ENCODE data around the gene IRAK3. TPM values are rescaled to one million over a fixed set of nuclear protein-coding genes. Genes with fewer than 3 reads are reported as not detected.

IRAK3 gene
- total RNA-seq, 1 donor from 2014 or later: 0.02 TPM

GRCh38 chr12:66275040-66275439 lies 86.0 kb downstream of the IRAK3 start:
- no peaks in the 10 kb centered on the region for H3K4me1 Mint-ChIP-seq (ENCODE audit: low read depth)
- no peaks in the 10 kb centered on the region for H3K9me3 Mint-ChIP-seq (ENCODE audit: low read depth)
- DNase-seq (ENCODE audit: low spot score, unreplicated experiment): no peak
- H3K27ac Mint-ChIP-seq: no peak overlapping the region
- no peak overlapping the region for H3K4me3 Mint-ChIP-seq (ENCODE audit: low read depth)
- H3K36me3 Mint-ChIP-seq (ENCODE audit: insufficient read depth): no peaks in the 10 kb centered on the region
- peaks cover 5% of the 10 kb centered on the region for H3K27me3 Mint-ChIP-seq
- TF ChIP-seq CTCF (IDR thresholded peaks at IDR 0.05; ENCODE audit: unreplicated experiment): no peak

GRCh38 chr12:66279123-66279712 lies 90.2 kb downstream of the IRAK3 start:
- H3K4me1 Mint-ChIP-seq (ENCODE audit: low read depth): no peaks in the 10 kb centered on the region
- DNase-seq (ENCODE audit: low spot score, unreplicated experiment): no peak
- peaks cover 5% of the 10 kb centered on the region for H3K27me3 Mint-ChIP-seq
- H3K27ac Mint-ChIP-seq: no peak overlapping the region
- H3K36me3 Mint-ChIP-seq (ENCODE audit: insufficient read depth): no peaks in the 10 kb centered on the region
- no peak overlapping the region for H3K4me3 Mint-ChIP-seq (ENCODE audit: low read depth)
- peaks cover 9% of the 10 kb centered on the region for H3K9me3 Mint-ChIP-seq (ENCODE audit: low read depth)
- TF ChIP-seq CTCF (IDR thresholded peaks at IDR 0.05; ENCODE audit: unreplicated experiment): peak; percentile 58

- no peak overlapping the region for H3K27ac Mint-ChIP-seq
- DNase-seq (ENCODE audit: low spot score, unreplicated experiment): no peak
- H3K9me3 Mint-ChIP-seq (ENCODE audit: low read depth): peaks cover 9% of the 10 kb centered on the region
- TF ChIP-seq CTCF (IDR thresholded peaks at IDR 0.05; ENCODE audit: unreplicated experiment): no peak
- H3K27me3 Mint-ChIP-seq: peaks cover 5% of the 10 kb centered on the region
- no peaks in the 10 kb centered on the region for H3K36me3 Mint-ChIP-seq (ENCODE audit: insufficient read depth)
- H3K4me1 Mint-ChIP-seq (ENCODE audit: low read depth): no peaks in the 10 kb centered on the region
- no peak overlapping the region for H3K4me3 Mint-ChIP-seq (ENCODE audit: low read depth)
These were observed 91.5 kb downstream of the IRAK3 start for GRCh38 chr12:66280561-66280960.

- DNase-seq (ENCODE audit: low spot score, unreplicated experiment): no peak
- peaks cover 7% of the 10 kb centered on the region for H3K27me3 Mint-ChIP-seq
- no peaks in the 10 kb centered on the region for H3K36me3 Mint-ChIP-seq (ENCODE audit: insufficient read depth)
- peaks cover 10% of the 10 kb centered on the region for H3K9me3 Mint-ChIP-seq (ENCODE audit: low read depth)
- H3K27ac Mint-ChIP-seq: no peak overlapping the region
- no peaks in the 10 kb centered on the region for H3K4me1 Mint-ChIP-seq (ENCODE audit: low read depth)
- TF ChIP-seq CTCF (IDR thresholded peaks at IDR 0.05; ENCODE audit: unreplicated experiment): no peak
- H3K4me3 Mint-ChIP-seq (ENCODE audit: low read depth): no peak overlapping the region
These were observed 93.2 kb downstream of the IRAK3 start for GRCh38 chr12:66282244-66282643.

GRCh38 chr12:66287275-66287674 lies 98.3 kb downstream of the IRAK3 start:
- H3K27ac Mint-ChIP-seq: no peak overlapping the region
- H3K9me3 Mint-ChIP-seq (ENCODE audit: low read depth): peaks cover 3% of the 10 kb centered on the region

More at GRCh38 chr12:66287275-66287674, 98.3 kb downstream of the IRAK3 start:
- peaks cover 2% of the 10 kb centered on the region for H3K27me3 Mint-ChIP-seq
- DNase-seq (ENCODE audit: low spot score, unreplicated experiment): no peak
- no peaks in the 10 kb centered on the region for H3K4me1 Mint-ChIP-seq (ENCODE audit: low read depth)
- H3K36me3 Mint-ChIP-seq (ENCODE audit: insufficient read depth): no peaks in the 10 kb centered on the region
- TF ChIP-seq CTCF (IDR thresholded peaks at IDR 0.05; ENCODE audit: unreplicated experiment): no peak
- H3K4me3 Mint-ChIP-seq (ENCODE audit: low read depth): no peak overlapping the region
